Measurements from ENCODE around the gene FAM120B. TPM values are rescaled to one million over a fixed set of nuclear protein-coding genes. Genes with fewer than 3 reads are reported as not detected.

FAM120B gene
- total RNA-seq, 6 experiments from 2014 or later: 9.5 to 15.7 (median 13.1) TPM

GRCh38 chr6:170424604-170425126, 118.1 kb downstream of the FAM120B start:
- Histone ChIP-seq H3K4me3 (no peak overlapping the region), H3K36me3 (no peaks in the 10 kb centered on the region), H3K4me1 (no peaks in the 10 kb centered on the region), H3K27me3 (no peaks in the 10 kb centered on the region), H3K27ac (no peak overlapping the region), H3K9me3 (no peaks in the 10 kb centered on the region)
- no peak for DNase-seq
- TF ChIP-seq CTCF (IDR thresholded peaks at IDR 0.05) (no peak), POLR2A (IDR thresholded peaks at IDR 0.05) (no peak)
- peak in 1 of 4 donors; percentile 14 for ATAC-seq
- 88% methylated on average over 5 of the region's 7 CpGs for WGBS (ENCODE audit: insufficient coverage, low coverage, low lambda C conversion rate, missing lambda C conversion rate)
- intact Hi-C loops (cut with DNase I): no loop called here

GRCh38 chr6:170429450-170429849, 122.9 kb downstream of the FAM120B start:
- WGBS (ENCODE audit: insufficient coverage, low coverage, low lambda C conversion rate, missing lambda C conversion rate): 35% methylated on average over 6 of the region's 7 CpGs
- DNase-seq: no peak

GRCh38 chr6:170433163-170434116, 126.9 kb downstream of the FAM120B start:
- DNase-seq (no peak), ATAC-seq (no peak)
- H3K4me3 ChIP-seq: no peak overlapping the region
- no peaks in the 10 kb centered on the region for H3K36me3 ChIP-seq
- no peaks in the 10 kb centered on the region for H3K4me1 ChIP-seq
- intact Hi-C loops (cut with DNase I): no loop called here
- H3K9me3 ChIP-seq: no peaks in the 10 kb centered on the region
- no peaks in the 10 kb centered on the region for H3K27me3 ChIP-seq
- no peak overlapping the region for H3K27ac ChIP-seq
- 61% methylated on average over 9 of the region's 17 CpGs for WGBS (ENCODE audit: insufficient coverage, low coverage, low lambda C conversion rate, missing lambda C conversion rate)
- TF ChIP-seq CTCF (IDR thresholded peaks at IDR 0.05) (no peak), POLR2A (IDR thresholded peaks at IDR 0.05) (no peak)

More at GRCh38 chr6:170429450-170429849, 122.9 kb downstream of the FAM120B start:
- peak; percentile 29 to 53 (median 41) for ATAC-seq
- TF ChIP-seq POLR2A (IDR thresholded peaks at IDR 0.05) (no peak), CTCF (IDR thresholded peaks at IDR 0.05) (no peak)
- Histone ChIP-seq H3K4me1 (no peaks in the 10 kb centered on the region), H3K4me3 (no peak overlapping the region), H3K27ac (no peak overlapping the region), H3K27me3 (no peaks in the 10 kb centered on the region), H3K36me3 (no peaks in the 10 kb centered on the region), H3K9me3 (no peaks in the 10 kb centered on the region)
- intact Hi-C loops (cut with DNase I): no loop called here

GRCh38 chr6:170434117-170434820, 127.7 kb downstream of the FAM120B start:
- TF ChIP-seq CTCF (IDR thresholded peaks at IDR 0.05) (no peak), POLR2A (IDR thresholded peaks at IDR 0.05) (no peak)
- ATAC-seq (no peak), DNase-seq (no peak)
- no peaks in the 10 kb centered on the region for H3K4me1 ChIP-seq
- H3K36me3 ChIP-seq: no peaks in the 10 kb centered on the region
- intact Hi-C loops (cut with DNase I): no loop called here
- no peaks in the 10 kb centered on the region for H3K27me3 ChIP-seq
- WGBS (ENCODE audit: insufficient coverage, low coverage, low lambda C conversion rate, missing lambda C conversion rate): 55% methylated on average over 7 of the region's 20 CpGs
- no peak overlapping the region for H3K4me3 ChIP-seq
- H3K9me3 ChIP-seq: no peaks in the 10 kb centered on the region
- no peak overlapping the region for H3K27ac ChIP-seq
